Neural crest cell (in vitro differentiated cells): ENCODE measurements around the gene DNAH17. TPM values are rescaled to one million over a fixed set of nuclear protein-coding genes. Genes with fewer than 3 reads are reported as not detected.

Experiments used
- DNase-seq: peaks from one replicate; pipeline ENCODE4 v3.0.0; 2021; ENCODE audit warnings: low read depth, mixed read lengths, low spot score
- H3K27ac Mint-ChIP-seq: one replicate; pipeline ENCODE4 v1.8.0; 2021; ENCODE audit warnings: mild to moderate bottlenecking, mixed read lengths; ENCODE audit not compliant: unreplicated experiment
- H3K27me3 Mint-ChIP-seq: 2 replicates; pipeline ENCODE4 v1.8.0; 2021; ENCODE audit warnings: low read depth, mild to moderate bottlenecking, mixed read lengths
- H3K36me3 Mint-ChIP-seq: 2 replicates; pipeline ENCODE4 v1.8.0; 2021; ENCODE audit warnings: low read depth, mild to moderate bottlenecking, mixed read lengths
- H3K4me1 Mint-ChIP-seq: 2 replicates; pipeline ENCODE4 v1.8.0; 2021; ENCODE audit warnings: mixed read lengths
- H3K4me3 Mint-ChIP-seq: one replicate; pipeline ENCODE4 v1.8.0; 2021; ENCODE audit warnings: mild to moderate bottlenecking, mixed read lengths
- H3K9me3 Mint-ChIP-seq: 2 replicates; pipeline ENCODE4 v1.8.0; 2021; ENCODE audit warnings: mixed read lengths
- CTCF ChIP-seq: fragments of 200-600 bp; sonication (generic); conservative IDR thresholded peaks from 2 replicates; pipeline ENCODE4 v1.5.0; 2021; ENCODE audit warnings: antibody characterized with exemption, mild to moderate bottlenecking
- total RNA-seq: library from RNA; stranded (reverse); gene quantifications from 2 replicates; pipeline ENCODE4 v1.2.1, GENCODE V29; 2021

DNAH17 gene
- total RNA-seq, 1 donor from 2014 or later, result 0.09 TPM

GRCh38 chr17:78589031-78589675 is 12.0 kb upstream of the DNAH17 start:
- H3K4me1 Mint-ChIP-seq, result peaks cover 8% of the 10 kb centered on the region
- no peaks in the 10 kb centered on the region for H3K9me3 Mint-ChIP-seq
- no peak overlapping the region for H3K27ac Mint-ChIP-seq
- H3K4me3 Mint-ChIP-seq, result no peak overlapping the region
- no peaks in the 10 kb centered on the region for H3K36me3 Mint-ChIP-seq
- DNase-seq, result no peak
- H3K27me3 Mint-ChIP-seq, result peaks cover 11% of the 10 kb centered on the region
- no peak for TF ChIP-seq CTCF

- Mint-ChIP-seq H3K4me1 (peaks cover 8% of the 10 kb centered on the region), H3K9me3 (no peaks in the 10 kb centered on the region), H3K36me3 (no peaks in the 10 kb centered on the region), H3K4me3 (no peak overlapping the region), H3K27ac (peak overlapping the region; percentile 19), H3K27me3 (peaks cover 11% of the 10 kb centered on the region)
- no peak for DNase-seq
- no peak for TF ChIP-seq CTCF
These were observed 11.2 kb upstream of the DNAH17 start for GRCh38 chr17:78588258-78589030.

- no peak for DNase-seq
- Mint-ChIP-seq H3K27ac (no peak overlapping the region), H3K4me3 (no peak overlapping the region), H3K9me3 (no peaks in the 10 kb centered on the region), H3K27me3 (peaks cover 11% of the 10 kb centered on the region), H3K36me3 (no peaks in the 10 kb centered on the region), H3K4me1 (no peaks in the 10 kb centered on the region)
- TF ChIP-seq CTCF, result no peak
These were observed 7.9 kb upstream of the DNAH17 start for GRCh38 chr17:78585006-78585630.

- H3K27me3 Mint-ChIP-seq, result peaks cover 11% of the 10 kb centered on the region
These were observed 5.9 kb upstream of the DNAH17 start for GRCh38 chr17:78583091-78583490.

GRCh38 chr17:78581304-78581703 is 4.1 kb upstream of the DNAH17 start:
- no peak for TF ChIP-seq CTCF
- Mint-ChIP-seq H3K36me3 (no peaks in the 10 kb centered on the region), H3K4me1 (no peaks in the 10 kb centered on the region), H3K9me3 (no peaks in the 10 kb centered on the region), H3K4me3 (no peak overlapping the region), H3K27ac (no peak overlapping the region), H3K27me3 (peaks cover 5% of the 10 kb centered on the region)
- no peak for DNase-seq

More at GRCh38 chr17:78583091-78583490, 5.9 kb upstream of the DNAH17 start:
- Mint-ChIP-seq H3K27ac (no peak overlapping the region), H3K4me1 (no peaks in the 10 kb centered on the region), H3K4me3 (no peak overlapping the region), H3K9me3 (no peaks in the 10 kb centered on the region), H3K36me3 (no peaks in the 10 kb centered on the region)
- DNase-seq, result no peak
- TF ChIP-seq CTCF, result no peak
